H1 (cell line): ENCODE data around the gene MRPS15. TPM values are rescaled to one million over a fixed set of nuclear protein-coding genes. Genes with fewer than 3 reads are reported as not detected.

Source experiments
- CTCF ChIA-PET: fragments of 300-600 bp; sonication (Branson Sonifier 250); formaldehyde crosslinking; loops from one replicate; lab custom pipeline; 2021; ENCODE audit not compliant: partially characterized antibody; lab: Charles Lee
- POLR2A ChIA-PET: fragments of 300-600 bp; sonication (Branson Sonifier 250); formaldehyde crosslinking; loops from one replicate; lab custom pipeline; 2021; ENCODE audit warnings: inconsistent platforms; ENCODE audit not compliant: partially characterized antibody; lab: Charles Lee
- DNase-seq, 2 experiments: peaks; one replicate each; pipeline versions ENCODE4 v3.0.0 to v3.0.0-alpha.2; 2010 to 2022; ENCODE audit warnings: low spot score in 2 of 2, low read depth in 1 of 2, mixed read lengths in 1 of 2
- FAIRE-seq: peaks from 2 replicates; lab custom pipeline; 2011; peaks lifted over from hg19 to GRCh38; lab: Jason Lieb, UNC
- H2AFZ ChIP-seq: 2 replicates; pipeline ENCODE4 v1.8.1; 2012; ENCODE audit warnings: low read length, inconsistent platforms
- H2AK5ac ChIP-seq: 2 replicates; pipeline ENCODE4 v1.6.1; 2013; ENCODE audit warnings: low read depth, low read length
- H2BK120ac ChIP-seq: replicated peaks from 2 replicates; pipeline ENCODE3; 2013; ENCODE audit warnings: low read depth, low read length, inconsistent platforms
- H2BK12ac ChIP-seq: 2 replicates; pipeline ENCODE4 v1.6.1; 2013; ENCODE audit warnings: low read depth, low read length
- H2BK15ac ChIP-seq: 2 replicates; pipeline ENCODE4 v1.6.1; 2013; ENCODE audit warnings: low read length
- H2BK20ac ChIP-seq: 2 replicates; pipeline ENCODE4 v1.6.1; 2013; ENCODE audit warnings: low read length
- H2BK5ac ChIP-seq: 2 replicates; pipeline ENCODE4 v1.6.1; 2013; ENCODE audit warnings: low read depth, low read length
- H3K14ac ChIP-seq: 2 replicates; pipeline ENCODE4 v1.6.1; 2013; ENCODE audit warnings: inconsistent platforms; ENCODE audit not compliant: insufficient read length
- H3K18ac ChIP-seq: 2 replicates; pipeline ENCODE4 v1.6.1; 2013; ENCODE audit warnings: low read length; ENCODE audit errors: extremely low read depth
- H3K23ac ChIP-seq: 2 replicates; pipeline ENCODE4 v1.6.1; 2013; ENCODE audit warnings: inconsistent platforms; ENCODE audit not compliant: insufficient read length
- H3K23me2 ChIP-seq: 2 replicates; pipeline ENCODE4 v1.6.1; 2013; ENCODE audit warnings: low read depth, low read length
- H3K27ac ChIP-seq: 2 replicates; pipeline ENCODE4 v1.6.1; 2011; ENCODE audit warnings: low read depth, low read length, inconsistent platforms
- H3K27me3 ChIP-seq, 4 experiments: replicated peaks in 1 of 4; 1 replicate in 1 of 4; 2 replicates in 3 of 4; pipeline versions ENCODE4 v1.6.1 to v1.8.1; 2011 to 2013; ENCODE audit warnings: low read length in 3 of 4, mild to moderate bottlenecking in 3 of 4, inconsistent platforms in 2 of 4, mixed read lengths in 2 of 4, moderate library complexity in 1 of 4; ENCODE audit not compliant: control insufficient read depth in 3 of 4, insufficient read depth in 3 of 4; ENCODE audit errors: extremely low read depth in 1 of 4
- H3K36me3 ChIP-seq, 4 experiments: 2 replicates each; pipeline versions ENCODE4 v1.6.1 to v1.8.1; 2011 to 2013; ENCODE audit warnings: mild to moderate bottlenecking in 4 of 4, low read length in 3 of 4, moderate library complexity in 2 of 4, control low read depth in 1 of 4, inconsistent platforms in 1 of 4; ENCODE audit not compliant: insufficient read depth in 4 of 4, control insufficient read depth in 2 of 4
- H3K4ac ChIP-seq: replicated peaks from 2 replicates; pipeline ENCODE3; 2013; ENCODE audit warnings: low read length, low read depth, mixed read lengths, inconsistent platforms; ENCODE audit not compliant: insufficient read length
- H3K4me1 ChIP-seq, 4 experiments: replicated peaks in 1 of 4; 1 replicate in 1 of 4; 2 replicates in 3 of 4; pipeline versions ENCODE4 v1.6.1 to v1.8.1; 2011 to 2013; ENCODE audit warnings: low read length in 3 of 4, inconsistent platforms in 2 of 4, mixed read lengths in 1 of 4; ENCODE audit not compliant: insufficient read depth in 4 of 4, control insufficient read depth in 3 of 4
- H3K4me2 ChIP-seq, 2 experiments: 2 replicates each; pipeline versions ENCODE4 v1.6.1 to v1.8.1; 2011 to 2013; ENCODE audit warnings: low read depth in 2 of 2, low read length in 2 of 2, control low read depth in 1 of 2, inconsistent platforms in 1 of 2, mild to moderate bottlenecking in 1 of 2; ENCODE audit not compliant: insufficient read depth in 1 of 2
- H3K4me3 ChIP-seq, 4 experiments: fragments of 200-600, 300-600 bp in 1 of 4; sonication (generic), shearing (Covaris generic), sonication (Bioruptor Twin) in 1 of 4; 2 replicates each; pipeline versions ENCODE4 v1.5.1 to v1.8.1; 2011 to 2016; ENCODE audit warnings: low read length in 4 of 4, low read depth in 3 of 4, control low read depth in 2 of 4, inconsistent platforms in 2 of 4, mild to moderate bottlenecking in 2 of 4, mixed read lengths in 1 of 4, moderate library complexity in 1 of 4; ENCODE audit not compliant: insufficient read depth in 2 of 4; ENCODE audit errors: extremely low read depth in 1 of 4
- H3K56ac ChIP-seq: replicated peaks from 2 replicates; pipeline ENCODE3; 2013; ENCODE audit warnings: low read depth, mild to moderate bottlenecking, mixed read lengths, low read length, inconsistent platforms; ENCODE audit not compliant: insufficient read length
- H3K79me1 ChIP-seq: 2 replicates; pipeline ENCODE4 v1.6.1; 2013; ENCODE audit warnings: low read depth, low read length, control low read depth
- H3K79me2 ChIP-seq, 2 experiments: 2 replicates each; pipeline versions ENCODE4 v1.6.1 to v1.8.1; 2012 to 2013; ENCODE audit warnings: low read length in 2 of 2, mild to moderate bottlenecking in 2 of 2, inconsistent platforms in 1 of 2; ENCODE audit not compliant: insufficient read depth in 2 of 2, control insufficient read depth in 1 of 2
- H3K9ac ChIP-seq, 4 experiments: replicated peaks in 1 of 4; 1 replicate in 1 of 4; 2 replicates in 3 of 4; pipeline versions ENCODE4 v1.6.1 to v1.8.1; 2011 to 2013; ENCODE audit warnings: low read depth in 3 of 4, low read length in 3 of 4, control low read depth in 2 of 4, mild to moderate bottlenecking in 2 of 4, moderate library complexity in 2 of 4, inconsistent platforms in 1 of 4; ENCODE audit errors: extremely low read depth in 1 of 4
- H3K9me3 ChIP-seq, 2 experiments: 2 replicates each; pipeline versions ENCODE4 v1.6.1 to v1.8.1; 2012 to 2013; ENCODE audit warnings: mild to moderate bottlenecking in 2 of 2, moderate library complexity in 2 of 2, control low read depth in 1 of 2, inconsistent platforms in 1 of 2, low read depth in 1 of 2, low read length in 1 of 2, mixed read lengths in 1 of 2; ENCODE audit not compliant: insufficient read depth in 2 of 2
- H4K20me1 ChIP-seq, 2 experiments: replicated peaks in 1 of 2; 2 replicates each; pipeline versions ENCODE3 to v1.8.1; 2011 to 2013; ENCODE audit warnings: inconsistent platforms in 2 of 2, low read length in 2 of 2, mild to moderate bottlenecking in 1 of 2; ENCODE audit not compliant: insufficient read depth in 2 of 2, control insufficient read depth in 1 of 2
- H4K5ac ChIP-seq: 2 replicates; pipeline ENCODE4 v1.6.1; 2013; ENCODE audit warnings: low read length, low read depth, mixed read lengths, inconsistent platforms; ENCODE audit not compliant: insufficient read length
- H4K8ac ChIP-seq: 2 replicates; pipeline ENCODE4 v1.8.0; 2013; ENCODE audit warnings: mild to moderate bottlenecking, moderate library complexity, low read length, inconsistent platforms; ENCODE audit not compliant: insufficient read depth; ENCODE audit errors: extremely low read depth
- H4K91ac ChIP-seq: replicated peaks from 2 replicates; pipeline ENCODE3; 2013; ENCODE audit warnings: low read length, mixed read lengths, inconsistent platforms; ENCODE audit not compliant: insufficient read length
- BACH1 ChIP-seq: IDR thresholded peaks from 2 replicates; pipeline ENCODE4 v1.6.1; 2012; ENCODE audit warnings: low read length, improper control_type of control experiment
- CBX5 ChIP-seq: fragments of 300-800, 300-1000 bp; sonication (generic); IDR thresholded peaks from 2 replicates; pipeline ENCODE4 v1.7.1; 2016; ENCODE audit warnings: antibody characterized with exemption, low read length, low read depth
- CBX8 ChIP-seq: fragments of 300-800, 300-1000 bp; sonication (generic); IDR thresholded peaks from 2 replicates; pipeline ENCODE4 v1.7.1; 2016; ENCODE audit warnings: low read depth, low read length, borderline replicate concordance
- GTF2F1 ChIP-seq: IDR thresholded peaks from 2 replicates; pipeline ENCODE4 v1.6.1; 2012; ENCODE audit warnings: low read depth, low read length, improper control_type of control experiment, borderline replicate concordance
- HDAC2 ChIP-seq, 2 experiments: fragments of 300-600 bp in 1 of 2; sonication (generic) in 1 of 2; IDR thresholded peaks; 2 replicates each; pipeline ENCODE4 v1.6.1; 2011 to 2012; ENCODE audit warnings: low read depth in 2 of 2, low read length in 2 of 2, mild to moderate bottlenecking in 2 of 2, moderate library complexity in 2 of 2, borderline replicate concordance in 1 of 2, inconsistent platforms in 1 of 2
- JUND ChIP-seq: IDR thresholded peaks from 2 replicates; pipeline ENCODE4 v1.6.1; 2011; ENCODE audit warnings: mild to moderate bottlenecking, improper control_type of control experiment, low read length
- NANOG ChIP-seq: IDR thresholded peaks from 2 replicates; pipeline ENCODE4 v1.6.1; 2011; ENCODE audit warnings: low read length, low read depth, mild to moderate bottlenecking, inconsistent platforms; ENCODE audit not compliant: insufficient read depth, poor library complexity, severe bottlenecking
- POU5F1 ChIP-seq: IDR thresholded peaks from 2 replicates; pipeline ENCODE4 v1.6.1; 2011; ENCODE audit warnings: low read depth, mild to moderate bottlenecking, low read length, moderate library complexity
- RAD21 ChIP-seq, 2 experiments: IDR thresholded peaks in 1 of 2; conservative IDR thresholded peaks in 1 of 2; 2 replicates each; pipeline ENCODE4 v1.6.1; 2011; ENCODE audit warnings: low read depth in 2 of 2, low read length in 2 of 2, improper control_type of control experiment in 1 of 2, inconsistent platforms in 1 of 2, mild to moderate bottlenecking in 1 of 2, moderate library complexity in 1 of 2
- SIN3A ChIP-seq, 2 experiments: IDR thresholded peaks in 1 of 2; conservative IDR thresholded peaks in 1 of 2; 2 replicates each; pipeline ENCODE4 v1.6.1; 2011 to 2012; ENCODE audit warnings: low read length in 2 of 2, improper control_type of control experiment in 1 of 2, low read depth in 1 of 2, mild to moderate bottlenecking in 1 of 2
- SP1 ChIP-seq: IDR thresholded peaks from 2 replicates; pipeline ENCODE4 v1.6.1; 2011; ENCODE audit warnings: low read depth, low read length
- SP2 ChIP-seq: IDR thresholded peaks from 2 replicates; pipeline ENCODE4 v1.6.1; 2012; ENCODE audit warnings: mild to moderate bottlenecking, low read length, inconsistent platforms
- TCF12 ChIP-seq: IDR thresholded peaks from 2 replicates; pipeline ENCODE4 v1.6.1; 2011; ENCODE audit warnings: low read depth, mild to moderate bottlenecking, low read length
- ZNF274 ChIP-seq: IDR thresholded peaks from 2 replicates; pipeline ENCODE4 v1.7.0; 2012; ENCODE audit warnings: low read length, borderline replicate concordance; ENCODE audit errors: extremely low read depth
- WGBS, 2 experiments: shearing (Covaris generic) in 1 of 2; methylation state at CpG; one replicate each; pipeline versions ENCODE4 v1.1.6 to v1.1.7; 2013 to 2015; ENCODE audit warnings: low lambda C conversion rate in 2 of 2, mixed read lengths in 2 of 2, inconsistent platforms in 1 of 2, low coverage in 1 of 2, missing lambda C conversion rate in 1 of 2; ENCODE audit not compliant: insufficient replicate concordance in 2 of 2, insufficient coverage in 1 of 2, insufficient read length in 1 of 2; ENCODE audit errors: extremely low coverage in 1 of 2, missing lambda C conversion rate in 1 of 2; 5-methylcytosine and 5-hydroxymethylcytosine counted together
- polyA plus RNA-seq, 7 experiments: library from polyadenylated mRNA; depleted of rRNA in 3 of 7; stranded (reverse) in 5 of 7; unstranded in 2 of 7; fragments of >200 nt in 5 of 7; fragments of 200-250 nt in 2 of 7; gene quantifications; 1 replicate in 5 of 7; 2 replicates in 1 of 7; 4 replicates in 1 of 7; pipeline versions ENCODE4 v1.2.1 to v1.2.3, GENCODE V29; 2011 to 2013; ENCODE audit warnings: missing spikeins in 2 of 7, mixed read lengths in 2 of 7
- total RNA-seq: library from RNA; stranded (reverse); fragmentation: NEBNext Ultra II Directional; extraction: Animal tissue kit (Norgen Biotek cat#: 25700); gene quantifications from 2 replicates; pipeline ENCODE4 v1.2.1, GENCODE V29; 2021

Gene MRPS15
- total and polyA plus RNA-seq, 2 of the 8 experiments (the other 6 are each of a cell fraction or from before 2014, with no cell fraction given), result 53.6 to 129 TPM

DNA sequence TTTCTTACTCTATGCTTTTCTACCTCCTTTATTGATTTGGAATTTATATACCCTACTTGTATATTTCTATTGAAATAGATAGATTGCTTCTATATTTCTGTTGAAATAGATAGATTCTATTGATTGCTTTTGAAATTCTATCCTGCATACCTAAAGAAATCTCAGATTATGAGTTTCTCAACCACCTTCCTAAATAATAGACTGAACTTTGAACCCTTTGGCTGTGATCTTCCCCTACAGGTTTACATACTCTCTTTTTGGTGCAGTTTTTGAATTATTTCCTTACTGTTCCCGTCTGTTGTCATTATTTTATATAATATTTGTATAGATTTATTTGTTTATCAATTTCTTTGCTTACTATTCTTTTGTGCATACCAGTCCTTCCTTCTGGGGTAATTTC, 39.0 kb upstream of the MRPS15 start:
- no peak overlapping the region for H2BK12ac ChIP-seq
- no peak overlapping the region for H3K18ac ChIP-seq
- H3K23ac ChIP-seq, result no peak overlapping the region
- H3K36me3 ChIP-seq, result no peaks in the 10 kb centered on the region
- H3K27me3 ChIP-seq, result no peaks in the 10 kb centered on the region
- CTCF ChIA-PET, result interaction anchor here (0.9 kb wide), 1 partner anchor 22 kb away, joined by 3 read pairs; no protein-coding TSS in a partner anchor
- 62% methylated on average over 1 of the region's 1 CpG; no CpG with 5 or more reads in 1 of the 2 experiments for WGBS, 2 experiments
- H4K20me1 ChIP-seq, result no peaks in the 10 kb centered on the region
- H3K4ac ChIP-seq, result no peak overlapping the region
- no peak for FAIRE-seq
- H3K9me3 ChIP-seq, result no peaks in the 10 kb centered on the region
- no peak overlapping the region for H2AFZ ChIP-seq
- POLR2A ChIA-PET, result no interaction called here
- H2BK120ac ChIP-seq, result no peak overlapping the region
- H2BK5ac ChIP-seq, result no peak overlapping the region
- H3K14ac ChIP-seq, result no peak overlapping the region
- no peak overlapping the region for H3K4me3 ChIP-seq
- H3K56ac ChIP-seq, result no peak overlapping the region
- H2BK15ac ChIP-seq, result no peak overlapping the region
- no peak overlapping the region for H4K5ac ChIP-seq
- no peaks in the 10 kb centered on the region for H3K4me1 ChIP-seq
- H2BK20ac ChIP-seq, result no peak overlapping the region
- no peak overlapping the region for H3K27ac ChIP-seq
- no peaks in the 10 kb centered on the region for H3K23me2 ChIP-seq
- no peak overlapping the region for H4K91ac ChIP-seq
- H3K4me2 ChIP-seq, result no peak overlapping the region
- no peak for DNase-seq
- no peaks in the 10 kb centered on the region for H3K79me2 ChIP-seq
- no peak overlapping the region for H3K9ac ChIP-seq
- no peaks in the 10 kb centered on the region for H3K79me1 ChIP-seq
- no peak overlapping the region for H4K8ac ChIP-seq
- H2AK5ac ChIP-seq, result no peak overlapping the region
- no peak for TF ChIP-seq GTF2F1
- TF ChIP-seq RAD21 (IDR thresholded peaks at IDR 0.05 in 1 of 2, conservative IDR thresholded peaks at IDR 0.05 in 1 of 2; ENCODE audit: low read depth in 2 of 2, low read length in 2 of 2), result no peak
- no peak for TF ChIP-seq TCF12
- TF ChIP-seq CBX8, result no peak
- TF ChIP-seq SIN3A (conservative IDR thresholded peaks at IDR 0.05 in 1 of 2, IDR thresholded peaks at IDR 0.05 in 1 of 2; ENCODE audit: low read depth in 1 of 2, low read length in 2 of 2), result no peak
- no peak for TF ChIP-seq SP2
- no peak for TF ChIP-seq SP1
- TF ChIP-seq NANOG, result no peak
- TF ChIP-seq JUND, result no peak
- TF ChIP-seq HDAC2 (IDR thresholded peaks at IDR 0.05; ENCODE audit: borderline replicate concordance in 1 of 2, low read depth in 2 of 2, low read length in 2 of 2), result no peak
- TF ChIP-seq POU5F1, result no peak
- TF ChIP-seq CBX5, result no peak
- TF ChIP-seq BACH1, result no peak
- TF ChIP-seq ZNF274, result no peak
